Stomach smooth muscle (tissue), 2 donors: Measurements from ENCODE around the gene ANKRD2.
"Not testable (repeated sequence)": the region's sequence is repeated elsewhere in the genome, so short reads cannot be mapped to it uniquely, and the experiment has no call there.

Experiments used
- H3K27ac ChIP-seq: one replicate; pipeline ENCODE4 v1.7.0; 2013; ENCODE audit warnings: mild to moderate bottlenecking, low read length, inconsistent platforms
- H3K27me3 ChIP-seq, 2 donors: one replicate each; pipeline ENCODE4 v1.7.0; 2013; ENCODE audit warnings: low read length in 2 of 2; ENCODE audit not compliant: insufficient read depth in 2 of 2, control insufficient read depth in 1 of 2
- H3K36me3 ChIP-seq, 2 donors: one replicate each; pipeline ENCODE4 v1.7.0; 2013; ENCODE audit warnings: low read length in 2 of 2; ENCODE audit not compliant: control insufficient read depth in 2 of 2, insufficient read depth in 2 of 2
- H3K4me1 ChIP-seq: one replicate; pipeline ENCODE4 v1.7.0; 2013; ENCODE audit warnings: low read length; ENCODE audit not compliant: control insufficient read depth, insufficient read depth
- H3K4me3 ChIP-seq, 2 donors: one replicate each; pipeline ENCODE4 v1.7.0; 2013; ENCODE audit warnings: low read length in 2 of 2
- H3K9ac ChIP-seq, 2 donors: one replicate each; pipeline ENCODE4 v1.7.0; 2013; ENCODE audit warnings: low read length in 2 of 2, mild to moderate bottlenecking in 1 of 2
- H3K9me3 ChIP-seq, 2 donors: one replicate each; pipeline ENCODE4 v1.7.0; 2013; ENCODE audit warnings: low read length in 2 of 2; ENCODE audit not compliant: control insufficient read depth in 2 of 2
- donor health status: healthy.
- donor health status: Pancreatic carcinoma.

The ANKRD2 gene

GRCh38 chr10:97572214-97572989, at the start of gene ANKRD2:
TSS of gene ANKRD2 (plus strand) at chr10:97572779. CDS start at chr10:97572789, 10 bp downstream.
- Histone ChIP-seq H3K27ac (peak within 1 kb of the TSS; percentile 2), H3K4me3 (no peak within 1 kb of the TSS), H3K4me1 (peaks cover 24% of the 10 kb centered on the region), H3K9me3 (no peaks in the 10 kb centered on the region), H3K9ac (peak within 1 kb of the TSS in 1 of 2 donors; percentile 21), H3K36me3 (peaks cover 3 to 15% of the 10 kb centered on the region in 2 donors), H3K27me3 (no peaks in the 10 kb centered on the region)

DNA sequence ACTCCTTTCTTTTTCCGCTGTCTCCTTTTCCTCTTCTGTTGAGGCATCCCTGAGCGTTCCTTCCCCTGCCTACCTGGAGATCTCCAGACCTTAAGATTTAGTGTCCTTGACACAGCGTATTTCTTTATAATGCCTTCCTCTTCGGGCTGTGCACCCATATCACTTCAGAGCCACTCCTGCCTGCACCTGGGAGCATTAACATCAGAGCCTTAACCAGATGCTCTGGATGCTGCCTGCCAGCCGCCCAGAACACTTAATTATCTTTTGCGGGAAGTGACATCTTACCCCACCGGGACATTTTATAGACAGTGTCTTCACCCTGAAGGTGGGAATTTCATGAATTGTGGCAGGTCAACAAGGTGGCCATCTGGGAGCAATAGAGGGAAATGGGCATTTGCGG, 49.6 kb upstream of the ANKRD2 start:
- H3K9ac ChIP-seq: no peak overlapping the region
- H3K27me3 ChIP-seq: no peaks in the 10 kb centered on the region
- no peaks in the 10 kb centered on the region for H3K36me3 ChIP-seq
- H3K27ac ChIP-seq: no peak overlapping the region
- H3K9me3 ChIP-seq: no peaks in the 10 kb centered on the region
- H3K4me3 ChIP-seq: no peak overlapping the region
- H3K4me1 ChIP-seq: peaks cover 7% of the 10 kb centered on the region

GRCh38 chr10:97525086-97525485, 47.5 kb upstream of the ANKRD2 start:
- Histone ChIP-seq H3K4me3 (no peak overlapping the region), H3K4me1 (no peaks in the 10 kb centered on the region), H3K9me3 (no peaks in the 10 kb centered on the region), H3K9ac (no peak overlapping the region), H3K27me3 (no peaks in the 10 kb centered on the region), H3K36me3 (no peaks in the 10 kb centered on the region), H3K27ac (no peak overlapping the region)

DNA sequence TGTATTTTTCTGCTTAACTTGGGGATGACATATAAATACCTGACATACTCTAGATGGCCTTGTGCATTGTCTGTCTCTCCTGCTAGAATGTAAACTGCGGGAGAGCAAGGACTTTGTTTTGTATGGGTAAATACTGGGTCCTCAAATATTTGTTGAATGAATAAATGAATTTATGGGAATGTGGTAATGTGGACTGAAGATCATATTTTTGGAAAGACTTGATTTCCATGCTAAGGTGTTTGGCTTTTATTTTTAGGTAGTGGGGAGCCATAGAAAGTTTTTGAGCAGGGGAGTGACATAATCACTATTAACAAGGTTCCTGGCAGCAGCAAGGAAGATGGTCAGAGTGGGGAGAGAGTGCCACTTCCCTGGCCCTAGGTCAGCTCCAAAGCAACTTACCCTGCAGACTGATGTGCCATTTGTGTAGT, 46.9 kb upstream of the ANKRD2 start:
- no peaks in the 10 kb centered on the region for H3K9me3 ChIP-seq
- no peak overlapping the region for H3K4me3 ChIP-seq
- H3K4me1 ChIP-seq: no peaks in the 10 kb centered on the region
- H3K27ac ChIP-seq: no peak overlapping the region
- no peak overlapping the region for H3K9ac ChIP-seq
- no peaks in the 10 kb centered on the region for H3K27me3 ChIP-seq
- H3K36me3 ChIP-seq: no peaks in the 10 kb centered on the region

DNA sequence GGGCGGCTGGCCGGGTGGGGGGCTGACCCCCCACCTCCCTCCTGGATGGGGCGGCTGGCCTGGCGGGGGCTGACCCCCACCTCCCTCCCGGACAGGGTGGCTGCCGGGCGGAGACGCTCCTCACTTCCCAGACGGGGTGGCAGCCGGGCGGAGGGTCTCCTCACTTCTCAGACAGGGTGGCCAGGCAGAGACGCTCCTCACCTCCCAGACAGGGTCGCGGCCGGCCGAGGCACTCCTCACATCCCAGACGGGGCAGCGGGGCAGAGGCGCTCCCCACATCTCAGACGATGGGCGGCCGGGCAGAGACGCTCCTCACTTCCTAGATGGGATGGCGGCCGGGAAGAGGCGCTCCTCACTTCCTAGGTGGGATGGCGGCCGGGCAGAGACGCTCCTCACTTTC, 43.7 kb upstream of the ANKRD2 start:
- not testable (repeated sequence) for H3K27ac ChIP-seq, H3K4me1 ChIP-seq, H3K9ac ChIP-seq, H3K9me3 ChIP-seq, H3K27me3 ChIP-seq, H3K4me3 ChIP-seq, H3K36me3 ChIP-seq

GRCh38 chr10:97529685-97530465, 42.7 kb upstream of the ANKRD2 start:
- Histone ChIP-seq H3K27me3 (no peaks in the 10 kb centered on the region), H3K9me3 (no peaks in the 10 kb centered on the region), H3K4me1 (no peaks in the 10 kb centered on the region), H3K4me3 (no peak overlapping the region), H3K36me3 (no peaks in the 10 kb centered on the region), H3K9ac (no peak overlapping the region), H3K27ac (no peak overlapping the region)

DNA sequence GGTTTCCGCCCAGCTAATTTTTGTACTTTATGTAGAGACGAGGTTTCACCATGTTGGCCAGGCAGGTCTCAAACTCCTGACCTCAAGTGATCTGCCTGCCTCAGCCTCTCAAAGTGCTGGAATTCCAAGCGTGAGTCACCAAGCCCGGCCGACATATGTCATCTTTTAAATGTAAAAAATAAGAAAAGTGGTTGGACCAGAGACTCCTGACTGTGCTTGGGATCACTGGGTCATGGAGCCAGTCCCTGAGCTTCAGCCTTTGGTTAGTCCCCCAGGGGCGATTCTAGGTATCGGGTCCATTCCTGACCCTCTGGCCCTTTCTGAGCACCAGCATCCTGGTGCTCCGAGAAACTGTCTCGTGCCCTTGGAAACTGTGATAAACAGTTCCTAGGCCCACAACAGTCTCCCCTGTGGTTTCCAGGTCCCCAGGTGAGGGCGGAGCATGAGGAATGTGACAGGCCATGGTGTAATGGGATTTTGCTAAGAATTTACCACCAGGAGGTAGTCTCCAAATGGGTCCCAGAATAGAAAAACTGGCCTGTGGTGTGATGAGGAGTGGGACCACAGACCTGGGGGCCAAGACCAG, 41.1 kb upstream of the ANKRD2 start:
- no peaks in the 10 kb centered on the region for H3K9me3 ChIP-seq
- H3K4me3 ChIP-seq: no peak overlapping the region
- no peak overlapping the region for H3K27ac ChIP-seq
- H3K36me3 ChIP-seq: no peaks in the 10 kb centered on the region
- no peaks in the 10 kb centered on the region for H3K4me1 ChIP-seq
- no peaks in the 10 kb centered on the region for H3K27me3 ChIP-seq
- H3K9ac ChIP-seq: no peak overlapping the region

DNA sequence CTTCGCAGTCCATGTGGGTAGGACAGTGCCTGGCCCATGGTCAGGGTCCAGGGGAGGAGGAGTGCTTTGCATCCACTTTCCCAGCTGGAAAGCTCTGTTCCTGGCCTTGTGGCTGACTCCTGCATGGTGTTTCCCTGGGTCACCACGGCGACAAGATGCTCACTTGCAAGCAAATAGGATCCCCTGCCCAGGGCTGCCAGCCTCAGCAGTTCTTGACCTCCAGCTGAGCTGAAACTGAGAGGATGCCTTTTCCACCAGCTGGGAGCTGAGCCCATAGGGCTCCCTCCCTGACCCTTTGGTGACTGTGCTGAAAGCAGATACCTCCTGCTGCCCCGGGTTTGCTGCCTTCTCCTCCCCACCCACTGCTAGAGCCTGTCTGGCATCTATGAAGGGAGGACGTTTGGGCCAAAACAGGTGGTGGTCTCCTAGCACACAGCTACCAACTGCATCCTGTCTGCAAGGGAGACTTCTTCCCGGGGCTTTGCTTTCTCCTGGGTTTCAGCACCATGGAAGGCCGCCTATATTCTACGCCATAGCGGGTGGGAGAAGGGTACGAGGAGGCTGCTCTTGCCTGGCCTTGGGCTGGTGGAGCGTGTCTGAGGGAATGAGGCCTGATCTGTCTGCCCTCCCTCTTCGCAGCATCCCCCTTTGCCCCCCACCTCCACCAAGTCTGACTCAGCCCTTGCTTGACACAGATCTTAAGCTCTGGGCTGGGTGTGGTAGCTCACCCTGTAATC, 39.5 kb upstream of the ANKRD2 start:
- H3K4me3 ChIP-seq: no peak overlapping the region
- no peaks in the 10 kb centered on the region for H3K27me3 ChIP-seq
- H3K9me3 ChIP-seq: no peaks in the 10 kb centered on the region
- no peak overlapping the region for H3K9ac ChIP-seq
- H3K4me1 ChIP-seq: no peaks in the 10 kb centered on the region
- H3K27ac ChIP-seq: no peak overlapping the region
- no peaks in the 10 kb centered on the region for H3K36me3 ChIP-seq

- H3K9ac ChIP-seq: no peak overlapping the region
- no peaks in the 10 kb centered on the region for H3K27me3 ChIP-seq
- no peak overlapping the region for H3K27ac ChIP-seq
- H3K36me3 ChIP-seq: no peaks in the 10 kb centered on the region
- H3K4me1 ChIP-seq: no peaks in the 10 kb centered on the region
- H3K9me3 ChIP-seq: no peaks in the 10 kb centered on the region
- no peak overlapping the region for H3K4me3 ChIP-seq
Observed at GRCh38 chr10:97533888-97534287, 38.7 kb upstream of the ANKRD2 start.

- no peak overlapping the region for H3K4me3 ChIP-seq
- no peak overlapping the region for H3K27ac ChIP-seq
- H3K9ac ChIP-seq: no peak overlapping the region
- H3K27me3 ChIP-seq: no peaks in the 10 kb centered on the region
- H3K9me3 ChIP-seq: no peaks in the 10 kb centered on the region
- H3K4me1 ChIP-seq: no peaks in the 10 kb centered on the region
- no peaks in the 10 kb centered on the region for H3K36me3 ChIP-seq
Observed at GRCh38 chr10:97534746-97535367, 37.7 kb upstream of the ANKRD2 start.
